ENCODE measurements around the gene EPAS1.
A peak's percentile ranks its signal among the peaks of the same experiment; 100 is the strongest.

The EPAS1 gene

GRCh38 chr2:46303233-46303632 lies 6.0 kb downstream of the EPAS1 start:
- no peak for DNase-seq

- no peak for DNase-seq
Measured at GRCh38 chr2:46303822-46304221, 6.6 kb downstream of the EPAS1 start.

GRCh38 chr2:46304635-46305034 lies 7.4 kb downstream of the EPAS1 start:
- no peak for DNase-seq

GRCh38 chr2:46305187-46305586 lies 8.0 kb downstream of the EPAS1 start:
- DNase-seq = no peak

GRCh38 chr2:46305767-46306166 lies 8.6 kb downstream of the EPAS1 start:
- DNase-seq = no peak

GRCh38 chr2:46306330-46306751 lies 9.1 kb downstream of the EPAS1 start:
- DNase-seq = no peak

- no peak for DNase-seq
Measured at GRCh38 chr2:46306988-46307655, 9.9 kb downstream of the EPAS1 start.

- no peak for DNase-seq
Measured at GRCh38 chr2:46308081-46308480, 10.9 kb downstream of the EPAS1 start.

- no peak for DNase-seq
Measured at GRCh38 chr2:46308629-46309028, 11.4 kb downstream of the EPAS1 start.

- DNase-seq = peak; percentile 31
Measured at GRCh38 chr2:46309052-46309953, 12.1 kb downstream of the EPAS1 start.

- no peak for DNase-seq
Measured at GRCh38 chr2:46310446-46310845, 13.2 kb downstream of the EPAS1 start.

- DNase-seq = no peak
Measured at GRCh38 chr2:46311651-46312223, 14.5 kb downstream of the EPAS1 start.

GRCh38 chr2:46313063-46313462 lies 15.9 kb downstream of the EPAS1 start:
- no peak for DNase-seq

GRCh38 chr2:46314065-46314835 lies 17.0 kb downstream of the EPAS1 start:
- no peak for DNase-seq

- DNase-seq = peak; percentile 91
Measured at GRCh38 chr2:46315103-46315890, 18.1 kb downstream of the EPAS1 start.

GRCh38 chr2:46317094-46317486 lies 19.9 kb downstream of the EPAS1 start:
- no peak for DNase-seq

GRCh38 chr2:46318579-46319460 lies 21.6 kb downstream of the EPAS1 start:
- DNase-seq = no peak

- no peak for DNase-seq
Measured at GRCh38 chr2:46319711-46320110, 22.5 kb downstream of the EPAS1 start.

- peak; percentile 31 for DNase-seq
Measured at GRCh38 chr2:46320141-46320567, 22.9 kb downstream of the EPAS1 start.

- no peak for DNase-seq
Measured at GRCh38 chr2:46323730-46324129, 26.5 kb downstream of the EPAS1 start.

Measured in fibroblast of skin of abdomen (primary cell).